ENCODE measurements around the gene ILF2.
"Not testable (repeated sequence)": the region's sequence is repeated elsewhere in the genome, so short reads cannot be mapped to it uniquely, and the experiment has no call there.

- TF ChIP-seq POLR2A (IDR thresholded peaks at IDR 0.05; ENCODE audit: low read depth); CTCF (IDR thresholded peaks at IDR 0.05); POLR2AphosphoS5 (IDR thresholded peaks at IDR 0.05); EP300 (IDR thresholded peaks at IDR 0.05): not testable (repeated sequence)
Observed at GRCh38 chr1:153716211-153716610, 45.4 kb upstream of the ILF2 start.

Data from esophagus muscularis mucosa (tissue), 4 donors.